NCI-H2227 (cell line): ENCODE data around the gene MED22.
"Not testable (repeated sequence)": the region's sequence is repeated elsewhere in the genome, so short reads cannot be mapped to it uniquely, and the experiment has no call there.

Experiments used
- DNase-seq: peaks from one replicate; lab custom pipeline; 2025; ENCODE audit not compliant: unreplicated experiment; lab: John Stamatoyannopoulos, UW

The MED22 gene

GRCh38 chr9:133307301-133307700, 40.6 kb downstream of the MED22 start:
- DNase-seq = no peak

- DNase-seq = no peak
Observed at GRCh38 chr9:133306242-133307204, 41.4 kb downstream of the MED22 start.

GRCh38 chr9:133305731-133306130, 42.2 kb downstream of the MED22 start:
- DNase-seq = no peak

DNA sequence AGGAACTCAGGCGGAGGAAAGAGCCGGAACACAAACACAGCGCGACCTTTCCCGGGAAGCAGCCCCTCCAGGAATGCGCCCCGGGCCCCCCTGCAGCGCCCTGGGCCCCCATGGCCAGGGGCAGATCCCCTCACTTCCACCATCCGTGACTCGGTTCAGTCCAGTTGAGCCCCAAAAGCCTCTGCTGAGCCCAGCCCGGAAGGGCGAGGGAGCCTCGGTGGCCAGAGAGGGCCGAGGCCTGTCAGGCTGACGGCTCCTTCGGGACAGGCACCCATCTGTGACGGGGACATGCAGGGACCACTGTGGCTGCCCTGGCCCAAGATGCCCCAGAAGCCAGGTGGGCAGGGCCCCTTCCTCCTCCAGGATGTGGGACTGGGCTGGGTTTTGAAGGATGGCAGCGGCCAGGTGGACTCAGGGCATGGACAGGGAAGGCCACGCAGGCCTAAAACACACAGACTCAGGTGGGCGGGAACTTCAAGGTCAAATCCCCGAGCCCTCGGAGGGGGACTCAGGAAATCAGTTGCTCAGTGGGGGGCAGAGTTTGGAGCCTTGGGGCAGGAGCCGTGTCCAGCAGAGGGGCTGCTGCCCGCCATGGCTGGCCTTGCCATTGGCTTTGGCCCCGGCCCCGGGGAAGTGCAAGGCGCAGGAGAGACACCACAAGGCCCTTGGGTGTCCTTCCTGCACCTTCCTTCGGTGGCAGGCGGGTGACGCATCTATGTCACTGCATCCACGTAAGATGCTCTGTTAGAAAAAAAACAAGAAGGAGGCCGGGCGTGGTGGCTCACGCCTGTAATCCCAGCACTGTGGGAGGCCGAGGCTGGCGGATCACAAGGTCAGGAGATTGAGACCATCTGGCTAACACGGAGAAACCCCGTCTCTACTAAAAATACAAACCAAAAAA, 43.2 kb downstream of the MED22 start:
- no peak for DNase-seq

GRCh38 chr9:133304158-133304470, 43.8 kb downstream of the MED22 start:
- DNase-seq = no peak

- no peak for DNase-seq
Observed at GRCh38 chr9:133303266-133304157, 44.4 kb downstream of the MED22 start.

DNA sequence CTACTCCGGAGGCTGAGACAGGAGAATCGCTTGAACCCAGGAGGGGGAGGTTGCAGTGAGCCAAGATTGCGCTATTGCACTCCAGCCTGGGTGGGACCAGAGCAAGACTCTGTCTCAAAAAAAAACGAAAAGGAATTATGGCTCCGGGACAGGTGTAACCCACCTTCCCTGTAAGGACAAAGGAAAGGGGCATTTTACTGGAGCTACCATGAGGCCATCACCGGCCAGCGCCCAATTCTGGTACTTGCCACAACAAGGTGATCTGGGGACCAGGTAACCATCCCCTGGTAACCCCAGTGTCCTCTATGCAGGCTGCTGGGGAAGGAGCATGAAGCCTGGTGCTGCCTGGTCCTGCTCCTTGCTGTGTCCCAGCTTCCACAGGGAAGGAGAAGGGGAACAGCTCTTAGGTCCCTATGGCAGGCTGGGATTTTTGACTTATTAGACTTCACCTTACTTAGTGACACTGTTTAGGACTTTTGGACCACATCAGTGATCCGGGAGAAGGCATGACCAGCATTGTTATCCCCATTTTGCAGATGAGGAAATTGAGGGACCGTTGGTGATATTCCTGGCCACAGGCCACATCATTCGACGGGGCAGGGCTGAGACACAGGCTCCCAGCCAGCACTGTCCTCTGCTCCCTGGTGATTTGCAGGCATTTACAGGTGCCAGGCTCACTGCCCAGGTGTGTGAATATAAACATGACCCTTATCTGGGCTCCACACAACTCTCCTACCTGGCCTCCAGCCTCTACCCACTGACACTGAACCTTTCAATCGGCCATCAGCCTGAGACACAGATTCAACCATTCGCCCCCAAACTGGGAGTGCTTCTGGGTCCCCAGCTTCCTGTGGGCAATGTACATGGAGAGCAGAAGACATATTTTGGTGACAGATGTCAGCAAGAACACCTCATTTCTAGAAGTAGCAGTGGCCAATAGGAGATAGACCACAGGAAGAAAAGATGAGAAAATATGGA, 46.4 kb downstream of the MED22 start:
- DNase-seq = no peak

GRCh38 chr9:133299996-133300395, 47.9 kb downstream of the MED22 start:
- not testable (repeated sequence) for DNase-seq

GRCh38 chr9:133294257-133294656, 53.7 kb downstream of the MED22 start:
- DNase-seq = no peak

- DNase-seq = no peak
Observed at GRCh38 chr9:133290751-133291302, 57.1 kb downstream of the MED22 start.
